DMS114 treated with DMSO at 0.1 percent for 48 hours (cell line): ENCODE measurements around the gene DOCK1.
"Not testable (repeated sequence)": the region's sequence is repeated elsewhere in the genome, so short reads cannot be mapped to it uniquely, and the experiment has no call there.

Experiments used
- DNase-seq: peaks from one replicate; lab custom pipeline; 2025; ENCODE audit not compliant: unreplicated experiment; lab: John Stamatoyannopoulos, UW

DOCK1 gene

GRCh38 chr10:126924180-126924914, 19.1 kb downstream of the DOCK1 start:
- DNase-seq: no peak

GRCh38 chr10:126924915-126925300, 19.7 kb downstream of the DOCK1 start:
- no peak for DNase-seq

GRCh38 chr10:126926568-126926967, 21.3 kb downstream of the DOCK1 start:
- DNase-seq: no peak

- no peak for DNase-seq
Observed at GRCh38 chr10:126927799-126928198, 22.6 kb downstream of the DOCK1 start.

- DNase-seq: no peak
Observed at GRCh38 chr10:126928274-126928673, 23.0 kb downstream of the DOCK1 start.

GRCh38 chr10:126929391-126929790, 24.2 kb downstream of the DOCK1 start:
- DNase-seq: no peak

GRCh38 chr10:126930131-126930882, 25.1 kb downstream of the DOCK1 start:
- no peak for DNase-seq

GRCh38 chr10:126930883-126931503, 25.8 kb downstream of the DOCK1 start:
- DNase-seq: no peak

GRCh38 chr10:126931544-126931943, 26.3 kb downstream of the DOCK1 start:
- no peak for DNase-seq

- DNase-seq: no peak
Observed at GRCh38 chr10:126932516-126932915, 27.3 kb downstream of the DOCK1 start.

GRCh38 chr10:126933116-126933515, 27.9 kb downstream of the DOCK1 start:
- DNase-seq: no peak

- no peak for DNase-seq
Observed at GRCh38 chr10:126935263-126935946, 30.2 kb downstream of the DOCK1 start.

- DNase-seq: no peak
Observed at GRCh38 chr10:126937026-126937425, 31.8 kb downstream of the DOCK1 start.

- DNase-seq: not testable (repeated sequence)
Observed at GRCh38 chr10:126938121-126938520, 32.9 kb downstream of the DOCK1 start.

GRCh38 chr10:126939706-126940105, 34.5 kb downstream of the DOCK1 start:
- no peak for DNase-seq

GRCh38 chr10:126940670-126941310, 35.6 kb downstream of the DOCK1 start:
- DNase-seq: no peak

GRCh38 chr10:126944191-126944590, 39.0 kb downstream of the DOCK1 start:
- no peak for DNase-seq

- no peak for DNase-seq
Observed at GRCh38 chr10:126945351-126946030, 40.3 kb downstream of the DOCK1 start.

- no peak for DNase-seq
Observed at GRCh38 chr10:126946746-126947145, 41.5 kb downstream of the DOCK1 start.

GRCh38 chr10:126948355-126949160, 43.3 kb downstream of the DOCK1 start:
- no peak for DNase-seq
